ENCODE data around the gene ERBIN. TPM values are rescaled to one million over a fixed set of nuclear protein-coding genes. Genes with fewer than 3 reads are reported as not detected.

ERBIN gene
- polyA plus RNA-seq, 1 of the 3 experiments (the other 2 are of a cell fraction), result 10.3 TPM

- DNase-seq, result no peak
- Histone ChIP-seq H3K27me3 (ENCODE audit: insufficient read depth) (no peaks in the 10 kb centered on the region), H3K4me1 (ENCODE audit: control insufficient read depth in 1 of 2, insufficient read depth in 2 of 2, low read depth in 1 of 2, low read length in 1 of 2) (no peaks in the 10 kb centered on the region; a peak in 1 of 4 replicates), H3K4me2 (no peak overlapping the region), H3K27ac (ENCODE audit: low read depth in 2 of 2, low read length in 1 of 2) (no peak overlapping the region; a peak in 1 of 4 replicates), H3K9ac (no peak overlapping the region), H3K4me3 (ENCODE audit: low read depth in 2 of 2, low read length in 1 of 2) (no peak overlapping the region), H2AFZ (ENCODE audit: low read depth) (no peak overlapping the region), H3K79me2 (ENCODE audit: insufficient read depth) (peaks cover 59% of the 10 kb centered on the region), H3K36me3 (replicated peaks in 1 of 2; ENCODE audit: control insufficient read depth in 1 of 2, insufficient read depth in 2 of 2, low read length in 1 of 2) (peaks cover 25 to 65% of the 10 kb centered on the region in 2 experiments), H3K9me3 (0 out of 2 replicates have a peak, but pooled peaks cover 2% of the 10 kb centered on the region), H3F3A (replicated peaks; ENCODE audit: insufficient read depth) (peaks cover 19% of the 10 kb centered on the region), H4K20me1 (ENCODE audit: insufficient read depth) (peaks cover 5% of the 10 kb centered on the region; the same call in 1 of the 2 replicates), H3K9me2 (no peaks in the 10 kb centered on the region)
- WGBS (ENCODE audit: low lambda C conversion rate), result 84% methylated on average over 5 of the region's 6 CpGs
- POLR2A ChIA-PET, result no interaction called here
- no peak for TF ChIP-seq MXI1 (IDR thresholded peaks at IDR 0.05; ENCODE audit: low read depth, low read length)
- no peak for TF ChIP-seq EZH2phosphoT487 (IDR thresholded peaks at IDR 0.05; ENCODE audit: borderline replicate concordance, low read depth)
- no peak for TF ChIP-seq RFX5 (IDR thresholded peaks at IDR 0.05; ENCODE audit: low read length)
- TF ChIP-seq CHD2 (IDR thresholded peaks at IDR 0.05; ENCODE audit: low read length, partially characterized antibody), result no peak
- no peak for TF ChIP-seq SMC3 (IDR thresholded peaks at IDR 0.05; ENCODE audit: low read depth, low read length)
- no peak for TF ChIP-seq FOXM1 (IDR thresholded peaks at IDR 0.05; ENCODE audit: low read depth)
- no peak for TF ChIP-seq ELF1 (IDR thresholded peaks at IDR 0.05)
- no peak for TF ChIP-seq GATA2 (CRISPR knock-in tag; IDR thresholded peaks at IDR 0.05)
- TF ChIP-seq TEAD4 (IDR thresholded peaks at IDR 0.05; ENCODE audit: borderline replicate concordance, insufficient read depth), result no peak
- TF ChIP-seq NRF1 (IDR thresholded peaks at IDR 0.05; ENCODE audit: low read depth, low read length), result no peak
- no peak for TF ChIP-seq GABPA (IDR thresholded peaks at IDR 0.05; ENCODE audit: low read depth)
- no peak for TF ChIP-seq IRF3 (IDR thresholded peaks at IDR 0.05; ENCODE audit: low read depth, low read length)
- no peak for TF ChIP-seq NFIC (IDR thresholded peaks at IDR 0.05; ENCODE audit: borderline replicate concordance)
- no peak for TF ChIP-seq RAD21 (IDR thresholded peaks at IDR 0.05; ENCODE audit: low read length)
- TF ChIP-seq ZBTB33 (IDR thresholded peaks at IDR 0.05; ENCODE audit: borderline replicate concordance, low read depth), result no peak
- TF ChIP-seq MAX (IDR thresholded peaks at IDR 0.05; ENCODE audit: low read depth), result no peak
- no peak for TF ChIP-seq RXRA (IDR thresholded peaks at IDR 0.05; ENCODE audit: borderline replicate concordance, low read depth)
- TF ChIP-seq USF1 (IDR thresholded peaks at IDR 0.05; ENCODE audit: borderline replicate concordance, low read depth), result no peak
- CTCF ChIA-PET, result interaction anchor here (1.0 kb wide), 1 partner anchor 13 kb away, joined by 3 read pairs; no protein-coding TSS in a partner anchor
Observed at GRCh38 chr5:66015196-66015960, 89.0 kb downstream of the ERBIN start.

Data from SK-N-SH (cell line).